NOMO-1 treated with dmso at 0.1 percent for 144 hours (cell line): ENCODE data around the gene ST3GAL6.
"Not testable (repeated sequence)": the region's sequence is repeated elsewhere in the genome, so short reads cannot be mapped to it uniquely, and the experiment has no call there.

Experiments
- DNase-seq: peaks from one replicate; lab custom pipeline; 2025; ENCODE audit not compliant: unreplicated experiment; lab: John Stamatoyannopoulos, UW

ST3GAL6 gene

GRCh38 chr3:98799479-98799878 lies 36.3 kb downstream of the ST3GAL6 start:
- no peak for DNase-seq

DNA sequence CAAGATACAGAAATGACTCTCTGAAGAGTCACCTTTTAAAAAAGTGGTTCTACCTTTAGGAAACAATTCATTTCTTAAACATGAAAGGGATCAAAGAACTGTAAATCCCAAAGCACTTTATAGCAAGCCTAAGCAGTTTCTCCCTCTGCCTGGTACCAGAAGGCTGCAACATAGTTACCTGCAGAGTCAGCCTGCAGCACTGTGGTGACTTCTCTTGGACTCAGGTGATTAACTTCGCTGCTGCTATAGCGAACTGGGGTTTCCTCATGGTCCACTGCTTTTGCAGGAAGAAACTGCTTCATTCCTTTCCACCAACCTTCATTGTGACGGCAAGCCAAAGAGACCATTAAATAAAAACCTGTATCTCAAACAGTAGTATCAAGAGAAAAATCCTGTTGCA lies 37.3 kb downstream of the ST3GAL6 start:
- no peak for DNase-seq

DNA sequence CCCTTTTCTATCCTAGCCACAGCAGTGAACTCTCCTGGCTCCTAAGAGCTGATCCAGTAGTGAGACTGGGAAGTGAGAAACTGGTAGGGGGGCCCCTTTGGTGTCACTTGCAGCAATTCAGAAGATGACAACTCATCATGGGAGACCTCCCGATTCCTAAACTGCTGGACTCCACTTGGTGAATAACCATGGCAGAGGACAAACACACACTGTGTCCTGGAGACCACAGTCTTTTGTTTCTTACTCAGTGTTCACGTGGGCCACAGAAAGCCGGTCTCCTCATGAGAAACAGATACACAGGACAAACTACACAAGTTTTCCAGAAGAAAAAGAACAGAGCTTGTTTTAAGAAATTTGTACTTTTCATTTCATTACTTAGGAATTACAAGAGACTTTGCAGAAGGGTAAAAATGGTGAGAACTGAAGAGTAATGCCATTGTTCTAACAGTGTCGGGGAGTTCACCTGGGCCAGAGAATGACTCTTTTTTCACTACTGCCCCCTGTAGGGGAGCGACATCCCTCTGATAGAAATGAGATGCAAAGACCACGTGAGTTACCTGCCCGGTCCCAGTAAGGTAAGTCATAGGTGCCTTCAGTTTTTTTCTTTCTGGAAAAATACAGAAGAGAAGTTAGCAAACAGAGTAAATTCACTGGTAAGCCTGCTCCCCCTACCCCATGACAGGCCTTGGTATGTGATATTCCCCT lies 38.1 kb downstream of the ST3GAL6 start:
- DNase-seq: no peak

GRCh38 chr3:98805571-98805970 lies 42.4 kb downstream of the ST3GAL6 start:
- DNase-seq: no peak

DNA sequence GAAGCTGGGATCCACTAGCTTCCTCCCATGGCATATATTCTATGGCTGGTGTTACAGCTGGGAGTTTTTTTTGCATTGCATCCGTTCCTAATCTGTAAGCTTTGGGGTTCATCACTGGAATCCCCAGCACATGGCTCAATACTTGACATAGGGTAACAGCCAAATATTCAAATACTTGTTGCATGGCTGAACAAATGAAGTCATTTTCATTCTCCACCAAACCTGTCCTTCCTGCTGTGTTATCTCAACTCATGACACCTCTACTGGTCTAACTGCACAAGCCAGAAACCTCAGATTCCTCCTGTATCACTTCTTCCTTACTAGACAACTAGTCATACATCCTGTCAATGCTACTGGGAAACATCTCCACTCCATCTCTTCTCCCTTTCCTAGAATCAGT lies 43.4 kb downstream of the ST3GAL6 start:
- no peak for DNase-seq

DNA sequence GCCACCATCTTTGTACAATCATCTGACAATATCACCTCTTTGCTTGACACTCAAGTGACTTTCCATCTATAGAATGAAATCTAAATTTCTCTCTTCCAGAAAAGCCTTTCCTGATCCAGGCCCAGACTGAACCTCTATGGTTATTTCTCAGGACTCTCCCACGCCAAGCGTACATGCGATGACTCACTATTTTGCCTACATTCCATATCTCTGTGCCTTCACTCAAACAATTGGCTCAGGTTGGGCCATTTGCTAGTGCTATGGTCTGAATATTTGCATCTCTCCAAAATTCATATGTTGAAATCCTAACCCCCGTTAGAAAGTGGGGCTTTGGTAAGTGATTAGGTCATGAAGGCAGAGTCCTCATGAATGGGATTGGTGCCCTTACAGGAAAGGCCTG lies 43.9 kb downstream of the ST3GAL6 start:
- DNase-seq: no peak

GRCh38 chr3:98807561-98807960 lies 44.4 kb downstream of the ST3GAL6 start:
- DNase-seq: no peak

DNA sequence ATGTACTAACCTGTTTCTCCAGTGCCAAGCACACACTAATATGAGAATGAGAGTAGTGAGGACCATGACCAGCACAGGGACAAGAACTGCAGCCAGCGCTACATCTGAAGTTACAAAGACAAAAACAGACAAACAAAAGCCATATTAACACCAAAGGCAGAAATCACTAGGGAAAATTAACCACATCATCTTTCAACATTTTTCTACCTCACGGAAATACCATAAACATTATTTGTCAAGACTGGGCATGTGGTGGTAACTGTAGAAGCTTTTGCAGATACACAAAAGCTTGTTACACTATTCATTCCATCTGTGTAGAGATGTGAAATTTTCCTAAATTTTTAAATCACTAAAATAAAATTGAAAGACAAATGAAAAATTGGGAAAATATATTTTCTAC lies 44.9 kb downstream of the ST3GAL6 start:
- no peak for DNase-seq

GRCh38 chr3:98809557-98809956 lies 46.4 kb downstream of the ST3GAL6 start:
- no peak for DNase-seq

- DNase-seq: no peak
These were observed 47.9 kb downstream of the ST3GAL6 start for GRCh38 chr3:98811048-98811447.

DNA sequence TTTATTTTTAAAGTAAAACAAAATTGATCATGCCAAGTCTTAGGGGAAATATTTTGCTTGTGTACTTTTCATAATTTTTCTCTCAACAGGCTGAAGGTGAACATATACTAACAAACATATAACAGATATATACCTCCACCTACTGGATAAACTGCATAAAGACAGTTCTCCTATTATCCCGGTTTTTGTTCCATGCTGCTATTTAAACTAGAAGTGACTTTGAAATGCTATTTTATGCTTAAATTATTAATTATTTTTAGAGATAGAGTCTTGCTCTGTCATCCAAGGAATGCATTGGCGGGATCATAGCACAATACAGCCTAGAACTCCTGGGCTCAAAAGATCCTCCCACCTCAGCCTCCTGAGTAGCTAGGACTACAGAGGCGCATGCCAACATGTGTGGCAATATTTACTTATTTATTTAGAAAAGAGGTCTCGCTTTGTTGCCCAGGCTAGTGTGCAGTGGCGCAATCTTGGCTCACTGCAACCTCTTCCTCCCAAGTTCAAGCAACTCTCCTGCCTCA lies 49.8 kb downstream of the ST3GAL6 start:
- DNase-seq: no peak

DNA sequence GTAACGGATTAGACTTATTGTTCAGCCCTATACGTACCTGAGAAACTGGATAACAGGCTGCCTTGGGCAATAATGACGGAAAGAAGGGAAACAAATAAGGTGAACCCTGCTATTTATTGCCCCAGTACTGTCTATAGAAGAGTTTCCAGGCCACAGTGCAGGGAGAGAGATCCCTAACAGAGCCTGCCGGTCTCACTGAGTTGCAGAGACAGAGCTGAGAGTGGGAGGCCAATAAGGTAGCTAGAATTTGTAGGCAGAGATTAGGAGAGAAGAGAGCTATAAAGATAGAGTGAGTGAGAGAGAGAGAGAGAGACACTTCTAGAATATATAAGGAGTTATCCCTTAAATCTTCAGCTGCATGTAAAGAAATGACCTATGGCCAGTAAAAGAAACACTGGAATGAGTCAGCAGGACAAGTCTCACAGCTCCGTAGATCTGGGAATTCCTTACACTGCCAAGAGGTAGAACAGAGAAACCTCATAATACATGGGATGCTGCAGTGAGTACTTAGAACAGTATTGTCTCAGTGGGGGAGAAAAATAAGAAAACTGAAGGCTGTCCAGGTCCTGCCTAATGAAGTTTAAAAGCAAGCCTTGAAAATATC lies 51.8 kb downstream of the ST3GAL6 start:
- DNase-seq: no peak

DNA sequence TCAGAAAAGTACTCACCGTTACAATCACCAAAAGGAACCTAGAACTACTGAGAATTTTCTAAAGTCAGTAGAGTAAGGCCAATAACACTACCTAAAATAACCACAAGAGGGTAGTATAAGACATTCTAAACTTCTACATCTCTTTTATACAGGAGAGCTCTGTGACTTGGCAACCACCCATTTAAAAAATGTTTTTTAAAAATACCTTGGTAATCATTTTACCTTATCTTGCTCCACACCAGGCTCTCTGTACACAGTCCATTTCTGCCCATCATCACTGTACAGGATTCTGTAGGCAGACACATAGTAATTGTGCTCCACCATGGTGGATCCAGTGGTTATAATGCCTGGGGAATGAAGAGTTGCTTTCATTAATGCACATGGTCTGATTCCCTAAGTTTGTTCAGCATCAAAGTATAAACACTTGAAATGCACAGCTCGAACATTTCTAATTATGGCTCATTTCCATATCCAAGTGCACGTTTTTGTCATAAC lies 54.5 kb downstream of the ST3GAL6 start:
- no peak for DNase-seq

GRCh38 chr3:98821063-98821462 lies 57.9 kb downstream of the ST3GAL6 start:
- DNase-seq: no peak

DNA sequence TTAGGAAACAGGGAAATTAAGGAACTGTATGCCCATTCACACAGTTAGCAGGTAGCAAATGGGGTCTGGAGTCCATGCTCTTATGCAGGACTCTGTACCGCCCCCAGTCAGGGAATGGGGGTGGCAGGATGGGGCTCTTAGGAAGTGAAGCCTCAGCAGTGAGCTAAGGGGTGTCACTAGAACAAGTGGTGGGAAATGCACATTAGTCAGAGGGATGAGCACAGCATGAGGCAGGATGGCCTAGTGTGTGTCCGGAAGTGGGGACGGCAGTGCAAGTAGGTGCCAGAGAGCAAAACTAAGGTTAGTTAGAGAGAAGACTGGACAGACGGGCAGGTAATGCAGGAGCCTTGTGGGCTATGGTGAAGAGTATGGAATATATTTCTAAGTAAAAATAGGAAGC lies 60.7 kb downstream of the ST3GAL6 start:
- DNase-seq: no peak

GRCh38 chr3:98824256-98824655 lies 61.1 kb downstream of the ST3GAL6 start:
- no peak for DNase-seq

DNA sequence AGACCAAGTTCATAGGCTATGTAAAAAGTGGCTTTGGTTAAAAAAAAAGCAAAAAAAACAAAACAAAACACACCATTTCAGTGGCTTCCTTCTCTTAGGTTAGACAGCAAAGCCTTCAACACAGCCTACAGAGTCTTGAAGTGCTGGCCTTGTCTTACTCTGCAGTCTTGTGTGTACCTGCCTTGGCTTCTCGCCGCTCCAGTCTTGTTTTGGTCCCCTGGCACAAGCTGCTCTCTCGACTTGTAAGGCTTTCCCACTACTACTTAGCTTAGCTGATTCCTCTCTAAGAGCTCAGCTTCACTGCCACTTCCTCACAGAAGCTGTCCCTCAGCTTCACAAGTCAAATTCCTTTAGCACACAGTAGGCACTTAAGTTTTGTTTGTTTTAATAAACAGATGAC lies 63.0 kb downstream of the ST3GAL6 start:
- DNase-seq: no peak

- DNase-seq: no peak
These were observed 64.2 kb downstream of the ST3GAL6 start for GRCh38 chr3:98827221-98827920.

GRCh38 chr3:98829246-98829832 lies 66.2 kb downstream of the ST3GAL6 start:
- no peak for DNase-seq

DNA sequence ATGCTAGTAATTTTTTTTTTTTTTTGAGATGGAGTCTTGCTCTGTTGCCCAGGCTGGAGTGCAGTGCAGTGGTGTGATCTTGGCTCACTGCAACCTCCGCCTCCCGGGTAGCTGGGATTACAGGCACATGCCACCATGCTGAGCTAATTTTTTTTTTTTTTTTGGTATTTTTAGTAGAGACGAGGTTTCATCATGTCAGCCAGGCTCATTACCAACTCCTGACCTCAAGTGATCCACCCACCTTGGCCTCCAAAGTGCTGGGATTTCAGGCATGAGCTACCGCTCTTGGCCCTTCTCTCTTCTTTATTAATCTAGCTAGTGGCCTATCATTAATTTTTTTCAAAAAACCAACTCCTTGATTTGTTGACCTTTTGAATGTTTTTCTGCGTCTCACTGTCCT lies 67.9 kb downstream of the ST3GAL6 start:
- DNase-seq: not testable (repeated sequence)

- no peak for DNase-seq
These were observed 76.7 kb downstream of the ST3GAL6 start for GRCh38 chr3:98839846-98840245.
